GM10266 (cell line): ENCODE data around the gene OBP2A.

ENCODE experiments used
- DNase-seq: peaks from one replicate; pipeline ENCODE4 v3.0.0; 2012; ENCODE audit errors: extremely low spot score
- TF ChIP-seq, protein P1 (sequence below): IDR thresholded peaks from 2 replicates; pipeline ENCODE4 v1.5.1; 2012; ENCODE audit warnings: mild to moderate bottlenecking, low read depth; ENCODE audit not compliant: control insufficient read depth, insufficient read depth; ENCODE audit errors: missing control alignments

Gene OBP2A

DNA sequence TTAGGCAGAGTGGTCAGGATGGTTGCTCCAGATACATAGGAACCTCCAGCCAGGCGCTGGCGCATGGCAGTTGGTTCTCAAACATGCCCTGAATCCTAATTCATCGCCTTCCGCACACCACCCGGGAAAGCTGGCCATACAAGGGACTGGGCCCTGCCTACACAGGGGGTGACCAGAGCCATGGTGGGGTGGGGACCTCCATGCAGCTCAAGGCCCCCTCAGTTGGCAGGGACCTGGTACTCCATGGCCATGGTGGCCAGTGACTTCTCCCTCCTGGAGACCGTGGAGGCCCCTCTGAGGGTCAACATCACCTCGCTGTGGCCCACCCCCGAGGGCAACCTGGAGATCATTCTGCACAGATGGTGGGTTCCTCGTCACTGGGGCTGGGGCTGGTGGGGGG, 42.4 kb downstream of the OBP2A start:
- TF ChIP-seq, protein P1, sequence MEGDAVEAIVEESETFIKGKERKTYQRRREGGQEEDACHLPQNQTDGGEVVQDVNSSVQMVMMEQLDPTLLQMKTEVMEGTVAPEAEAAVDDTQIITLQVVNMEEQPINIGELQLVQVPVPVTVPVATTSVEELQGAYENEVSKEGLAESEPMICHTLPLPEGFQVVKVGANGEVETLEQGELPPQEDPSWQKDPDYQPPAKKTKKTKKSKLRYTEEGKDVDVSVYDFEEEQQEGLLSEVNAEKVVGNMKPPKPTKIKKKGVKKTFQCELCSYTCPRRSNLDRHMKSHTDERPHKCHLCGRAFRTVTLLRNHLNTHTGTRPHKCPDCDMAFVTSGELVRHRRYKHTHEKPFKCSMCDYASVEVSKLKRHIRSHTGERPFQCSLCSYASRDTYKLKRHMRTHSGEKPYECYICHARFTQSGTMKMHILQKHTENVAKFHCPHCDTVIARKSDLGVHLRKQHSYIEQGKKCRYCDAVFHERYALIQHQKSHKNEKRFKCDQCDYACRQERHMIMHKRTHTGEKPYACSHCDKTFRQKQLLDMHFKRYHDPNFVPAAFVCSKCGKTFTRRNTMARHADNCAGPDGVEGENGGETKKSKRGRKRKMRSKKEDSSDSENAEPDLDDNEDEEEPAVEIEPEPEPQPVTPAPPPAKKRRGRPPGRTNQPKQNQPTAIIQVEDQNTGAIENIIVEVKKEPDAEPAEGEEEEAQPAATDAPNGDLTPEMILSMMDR, result no peak
- DNase-seq, result no peak

DNA sequence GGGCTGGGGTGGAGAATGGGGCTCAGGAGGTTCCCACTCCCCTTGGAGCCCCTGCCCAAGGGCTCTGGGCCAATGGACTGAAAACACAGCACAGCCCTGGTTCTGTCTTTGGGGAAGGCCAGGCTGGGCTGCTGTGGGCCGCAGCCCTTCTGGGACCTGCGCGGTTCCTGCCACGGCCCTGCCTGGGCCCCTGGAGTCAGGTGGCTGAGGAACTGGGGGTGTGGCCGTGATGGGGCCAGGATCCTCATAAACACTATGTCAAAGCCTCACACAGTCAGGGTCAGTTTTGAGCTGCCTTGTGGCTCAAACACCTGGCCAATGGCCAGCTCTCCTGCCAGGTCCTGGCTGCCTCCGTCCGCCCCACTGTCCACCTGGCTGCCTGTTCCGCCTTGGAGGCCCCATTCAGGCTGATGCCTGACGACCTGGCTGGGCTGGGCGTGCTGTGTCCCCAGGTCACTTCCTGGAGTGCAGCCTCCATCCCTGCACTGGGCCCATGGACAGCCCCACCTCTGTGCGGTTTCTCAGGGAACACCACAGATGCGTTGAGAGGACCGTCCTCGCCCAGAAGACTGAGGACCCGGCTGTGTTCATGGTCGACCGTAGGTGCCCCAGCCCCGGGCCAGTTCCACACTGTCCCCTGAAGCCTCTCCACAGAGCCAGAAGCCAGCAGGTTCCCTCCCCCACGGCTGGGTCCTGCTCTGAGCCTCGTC, 43.1 kb downstream of the OBP2A start:
- TF ChIP-seq, protein P1, result no peak
- no peak for DNase-seq

- TF ChIP-seq, protein P1, result no peak
- no peak for DNase-seq
These were observed 43.9 kb downstream of the OBP2A start for GRCh38 chr9:135589596-135590485.

DNA sequence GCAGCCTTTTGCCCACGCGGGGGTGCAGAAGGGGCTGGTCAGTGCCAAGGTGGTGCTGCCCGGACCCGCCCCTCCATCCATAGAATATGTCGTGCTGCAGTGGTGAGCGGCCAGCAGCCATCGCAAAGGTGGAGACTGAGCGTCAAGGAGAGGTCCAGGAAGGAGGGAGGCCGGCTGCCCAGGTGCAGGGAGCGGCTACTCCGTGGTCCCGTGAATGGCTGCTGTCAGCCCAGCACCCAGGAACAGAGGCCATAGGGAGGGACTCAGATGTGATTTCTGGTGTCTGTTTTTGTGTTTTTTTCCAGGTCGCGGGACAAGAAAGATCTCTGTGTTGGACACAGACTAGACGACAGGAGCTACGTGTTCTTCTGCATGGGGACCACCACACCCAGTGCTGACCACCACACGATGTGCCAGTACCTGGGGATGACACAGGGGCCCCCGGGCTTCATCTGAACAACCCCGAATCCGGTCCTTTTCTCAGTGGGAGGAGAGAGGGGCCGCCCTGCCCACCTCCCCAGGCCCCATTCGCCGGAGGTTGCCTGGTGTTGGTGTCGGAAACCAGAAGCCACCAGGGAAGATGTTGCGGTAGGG, 44.7 kb downstream of the OBP2A start:
- TF ChIP-seq, protein P1, result no peak
- DNase-seq, result no peak

DNA sequence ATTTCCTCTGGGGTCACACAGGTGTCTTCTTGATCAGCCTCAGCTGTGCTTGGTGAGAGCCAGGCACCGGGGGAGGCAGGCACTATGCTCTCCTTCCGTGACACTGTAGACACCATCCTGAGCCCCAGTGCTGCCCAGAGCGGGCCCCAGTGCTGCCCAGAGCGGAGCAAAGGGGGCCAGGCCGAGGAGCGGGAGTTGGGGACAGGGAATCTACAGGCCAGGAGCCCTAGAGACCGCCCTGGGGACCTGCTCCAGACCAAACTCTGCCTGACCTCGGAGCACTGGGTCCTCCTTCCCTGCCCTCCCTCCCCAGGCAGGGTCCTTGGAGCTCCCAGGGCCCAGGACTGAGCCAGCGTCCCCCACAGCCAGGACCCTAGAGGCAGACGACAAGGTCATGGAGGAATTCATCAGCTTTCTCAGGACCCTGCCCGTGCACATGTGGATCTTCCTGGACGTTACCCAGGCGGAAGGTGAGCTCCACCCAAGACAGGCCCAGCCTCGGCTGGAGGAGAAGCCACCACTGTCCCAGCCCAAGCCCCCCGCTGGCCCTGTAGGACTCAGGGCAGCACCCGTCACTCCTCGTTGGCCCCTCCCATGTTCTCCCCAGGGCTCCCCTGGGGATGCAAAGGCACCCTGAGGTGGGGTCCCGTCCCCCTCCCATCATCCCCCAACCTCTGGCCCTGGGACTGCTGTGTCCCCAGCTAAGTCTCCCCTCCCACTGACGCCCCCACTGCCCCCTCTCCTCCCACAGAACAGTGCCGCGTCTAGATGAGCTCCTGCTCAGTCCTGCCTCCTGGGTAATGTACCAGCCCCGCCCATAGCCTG, 45.8 kb downstream of the OBP2A start:
- TF ChIP-seq, protein P1, result no peak
- no peak for DNase-seq

- DNase-seq, result no peak
- TF ChIP-seq, protein P1, result no peak
These were observed 46.3 kb downstream of the OBP2A start for GRCh38 chr9:135592331-135592590.

DNA sequence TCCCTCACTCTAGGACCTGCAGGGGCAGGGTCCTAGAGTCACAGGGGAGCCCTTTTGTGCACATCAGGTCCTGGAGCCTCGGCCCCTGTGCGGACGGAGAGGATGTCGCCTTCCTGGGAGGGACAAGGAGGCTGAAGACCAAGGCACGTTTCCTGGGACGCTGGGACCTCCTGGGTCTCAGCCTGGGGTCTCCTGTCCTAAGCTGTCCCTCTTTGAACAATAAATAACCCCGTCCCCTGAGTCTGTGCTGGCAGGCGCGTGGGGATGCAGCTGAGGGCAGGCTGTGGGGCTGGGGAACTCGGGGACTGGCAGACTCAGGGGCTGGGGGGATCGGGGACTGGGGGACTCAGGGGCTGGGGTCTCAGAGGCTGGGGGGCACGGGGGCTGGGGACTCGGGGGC, 46.7 kb downstream of the OBP2A start:
- no peak for DNase-seq
- TF ChIP-seq, protein P1, result no peak
